Left ventricle myocardium inferior (tissue), 1 donor: ENCODE results near the gene TRMT1. TPM values are rescaled to one million over a fixed set of nuclear protein-coding genes. Genes with fewer than 3 reads are reported as not detected.
A peak's percentile ranks its signal among the peaks of the same experiment; 100 is the strongest.
"Not testable (repeated sequence)": the region's sequence is repeated elsewhere in the genome, so short reads cannot be mapped to it uniquely, and the experiment has no call there.

Source experiments
- DNase-seq: peaks from one replicate; pipeline ENCODE4 v3.0.0-alpha.2; 2020
- H3K27ac ChIP-seq: fragments of 200-600 bp; replicated peaks from 2 replicates; pipeline ENCODE4 v1.8.0; 2021
- H3K27me3 ChIP-seq: fragments of 200-600 bp; 2 replicates; pipeline ENCODE4 v1.8.0; 2021; ENCODE audit warnings: low read depth
- H3K36me3 ChIP-seq: fragments of 200-600 bp; 2 replicates; pipeline ENCODE4 v1.8.0; 2021
- H3K4me1 ChIP-seq: fragments of 200-600 bp; 2 replicates; pipeline ENCODE4 v1.8.0; 2021
- H3K4me3 ChIP-seq: fragments of 200-600 bp; 2 replicates; pipeline ENCODE4 v1.8.0; 2021; ENCODE audit warnings: mild to moderate bottlenecking, moderate library complexity
- H3K9me3 ChIP-seq: fragments of 200-600 bp; replicated peaks from 2 replicates; pipeline ENCODE4 v1.8.0; 2021
- intact Hi-C: fragments of 100-400 bp; cut with micrococcal nuclease; formaldehyde crosslinking; loops from one replicate; pipeline ENCODE4 v1.11.0; 2022
- long read RNA-seq: library from polyadenylated mRNA; unstranded; transcript quantifications from one replicate; pipeline ENCODE4 v2.0.0, GENCODE V29; 2021
- total RNA-seq: library from RNA; stranded (reverse); fragmentation: NEBNext Ultra II Directional; extraction: Animal tissue kit (Norgen Biotek cat#: 25700); gene quantifications from one replicate; pipeline ENCODE4 v1.2.1, GENCODE V29; 2021
- TF ChIP-seq, protein P1 (sequence below): fragments of 200-600 bp; IDR thresholded peaks from 2 replicates; pipeline ENCODE4 v1.8.0; 2021; ENCODE audit warnings: antibody characterized with exemption, mild to moderate bottlenecking, borderline replicate concordance
- donor health status: DM: no; HTN: yes; CAD: no; lungs with severe emphysema.

Gene TRMT1
- 19.6 TPM for total RNA-seq
- long read RNA-seq, transcript TRMT1-202 (17 exons, 2,142 nt): major isoform, 15 of 40 reads
- long read RNA-seq, partial matches to known transcripts: 9 of 40 reads
- long read RNA-seq, other reads (novel, unspliced or antisense): 15 of 40 reads

GRCh38 chr19:13116282-13117175 lies at the start of gene TRMT1:
TRMT1 (minus strand) TSS chr19:13116740; CDS start chr19:13116399, 341 bp downstream.
- TF ChIP-seq, protein P1, sequence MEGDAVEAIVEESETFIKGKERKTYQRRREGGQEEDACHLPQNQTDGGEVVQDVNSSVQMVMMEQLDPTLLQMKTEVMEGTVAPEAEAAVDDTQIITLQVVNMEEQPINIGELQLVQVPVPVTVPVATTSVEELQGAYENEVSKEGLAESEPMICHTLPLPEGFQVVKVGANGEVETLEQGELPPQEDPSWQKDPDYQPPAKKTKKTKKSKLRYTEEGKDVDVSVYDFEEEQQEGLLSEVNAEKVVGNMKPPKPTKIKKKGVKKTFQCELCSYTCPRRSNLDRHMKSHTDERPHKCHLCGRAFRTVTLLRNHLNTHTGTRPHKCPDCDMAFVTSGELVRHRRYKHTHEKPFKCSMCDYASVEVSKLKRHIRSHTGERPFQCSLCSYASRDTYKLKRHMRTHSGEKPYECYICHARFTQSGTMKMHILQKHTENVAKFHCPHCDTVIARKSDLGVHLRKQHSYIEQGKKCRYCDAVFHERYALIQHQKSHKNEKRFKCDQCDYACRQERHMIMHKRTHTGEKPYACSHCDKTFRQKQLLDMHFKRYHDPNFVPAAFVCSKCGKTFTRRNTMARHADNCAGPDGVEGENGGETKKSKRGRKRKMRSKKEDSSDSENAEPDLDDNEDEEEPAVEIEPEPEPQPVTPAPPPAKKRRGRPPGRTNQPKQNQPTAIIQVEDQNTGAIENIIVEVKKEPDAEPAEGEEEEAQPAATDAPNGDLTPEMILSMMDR: no peak
- Histone ChIP-seq H3K4me1 (peaks cover 58% of the 10 kb centered on the region), H3K27me3 (no peaks in the 10 kb centered on the region), H3K9me3 (no peaks in the 10 kb centered on the region), H3K27ac (peak within 1 kb of the TSS; percentile 81), H3K4me3 (peak within 1 kb of the TSS; percentile 87), H3K36me3 (peaks cover 25% of the 10 kb centered on the region)
- peak; percentile 95 for DNase-seq
- intact Hi-C loops: no loop called here

GRCh38 chr19:13166151-13166550 lies 49.6 kb upstream of the TRMT1 start:
- H3K4me3 ChIP-seq, intact Hi-C loops, DNase-seq, H3K36me3 ChIP-seq, H3K27me3 ChIP-seq, H3K9me3 ChIP-seq: not testable (repeated sequence)
- Histone ChIP-seq H3K27ac (peak overlapping the region; percentile 91), H3K4me1 (peaks cover 78% of the 10 kb centered on the region)

DNA sequence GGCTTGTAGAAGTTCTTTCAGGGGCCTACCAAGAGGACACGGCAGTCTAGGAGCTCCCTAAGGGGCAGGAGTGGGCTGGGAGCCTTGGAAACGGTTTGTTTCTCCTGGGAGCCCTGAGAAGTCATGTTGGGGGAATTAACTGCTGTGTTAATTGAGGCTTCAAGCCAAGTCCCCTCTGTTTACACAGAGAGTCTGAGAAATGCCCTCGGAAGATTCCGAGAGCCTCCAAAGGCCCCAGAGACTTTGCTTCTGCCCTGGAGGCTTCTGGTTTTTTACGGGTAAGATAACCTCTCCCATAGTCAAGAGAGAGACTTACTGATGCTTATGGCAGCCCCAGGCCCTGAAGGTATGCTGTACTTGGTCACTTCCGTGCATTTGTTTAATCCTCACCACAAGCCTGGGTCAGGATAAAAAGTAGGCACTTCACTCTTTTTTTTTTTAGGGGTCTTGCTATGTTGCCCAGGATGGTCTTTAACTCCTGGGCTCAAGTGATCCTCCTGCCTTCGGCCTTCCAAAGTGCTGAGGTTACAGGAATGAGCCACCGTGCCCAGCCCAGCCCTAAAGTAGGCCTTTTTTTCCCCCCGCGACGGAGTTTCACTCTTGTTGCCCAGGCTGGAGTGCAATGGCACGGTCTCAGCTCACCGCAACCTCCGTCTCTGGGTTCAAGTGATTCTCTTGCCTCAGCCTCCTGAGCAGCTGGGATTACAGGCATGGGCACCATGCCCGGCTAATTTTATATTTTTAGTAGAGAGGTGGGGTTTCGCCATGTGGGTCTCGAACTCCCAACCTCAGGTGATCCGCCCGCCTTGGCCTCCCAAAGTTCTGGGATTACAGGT lies 48.8 kb upstream of the TRMT1 start:
- no peak for DNase-seq
- intact Hi-C loops: no loop called here
- Histone ChIP-seq H3K36me3 (no peaks in the 10 kb centered on the region), H3K27ac (peak overlapping the region; percentile 91), H3K4me3 (peak overlapping the region; percentile 59), H3K4me1 (peaks cover 79% of the 10 kb centered on the region), H3K27me3 (no peaks in the 10 kb centered on the region), H3K9me3 (no peaks in the 10 kb centered on the region)
- TF ChIP-seq, protein P1: no peak

DNA sequence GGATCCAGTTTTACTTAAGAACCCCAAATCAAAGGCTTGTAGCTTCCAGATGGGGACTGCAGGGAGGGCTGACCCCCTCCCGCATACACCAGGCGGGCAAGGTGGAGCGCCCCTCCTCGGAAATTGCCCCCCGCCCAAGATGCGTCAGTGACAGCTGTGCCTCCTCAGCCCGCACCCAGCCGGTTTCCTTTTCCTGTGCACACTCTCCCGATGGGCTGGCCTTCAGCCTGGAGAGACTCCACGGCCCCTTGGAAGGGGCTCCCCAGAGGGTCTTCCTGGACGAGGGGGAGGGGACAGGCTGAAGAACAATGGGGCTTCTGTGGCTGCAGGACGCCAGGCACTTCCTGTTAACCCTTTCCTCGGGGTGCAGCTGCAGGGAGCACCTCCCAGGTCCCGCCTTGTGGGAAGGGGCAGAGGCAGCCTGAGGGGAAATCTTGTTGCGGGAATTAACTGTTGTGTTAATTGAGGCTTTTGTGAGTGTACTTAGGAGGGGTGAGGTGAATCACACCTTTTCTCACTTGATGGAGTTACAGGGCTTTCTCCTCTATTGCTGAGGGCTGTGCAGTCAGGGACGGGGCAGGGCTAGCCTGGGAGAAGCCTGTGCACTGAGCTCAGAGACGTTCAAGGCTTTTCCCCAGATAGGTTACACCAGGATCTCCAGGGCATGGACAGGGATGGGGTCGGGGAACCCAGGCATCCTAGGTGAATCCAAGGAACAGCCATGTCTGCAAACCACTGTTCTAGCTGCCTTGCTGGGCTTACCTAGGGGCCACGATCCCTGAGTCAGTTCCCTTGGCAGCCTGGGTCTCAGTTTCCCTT lies 48.0 kb upstream of the TRMT1 start:
- no peaks in the 10 kb centered on the region for H3K27me3 ChIP-seq
- H3K4me1 ChIP-seq: peaks cover 78% of the 10 kb centered on the region
- intact Hi-C loops: no loop called here
- H3K27ac ChIP-seq: peak overlapping the region; percentile 91
- TF ChIP-seq, protein P1: no peak
- peak; percentile 77 for DNase-seq
- H3K9me3 ChIP-seq: no peaks in the 10 kb centered on the region
- H3K4me3 ChIP-seq: peak overlapping the region; percentile 59
- H3K36me3 ChIP-seq: no peaks in the 10 kb centered on the region

DNA sequence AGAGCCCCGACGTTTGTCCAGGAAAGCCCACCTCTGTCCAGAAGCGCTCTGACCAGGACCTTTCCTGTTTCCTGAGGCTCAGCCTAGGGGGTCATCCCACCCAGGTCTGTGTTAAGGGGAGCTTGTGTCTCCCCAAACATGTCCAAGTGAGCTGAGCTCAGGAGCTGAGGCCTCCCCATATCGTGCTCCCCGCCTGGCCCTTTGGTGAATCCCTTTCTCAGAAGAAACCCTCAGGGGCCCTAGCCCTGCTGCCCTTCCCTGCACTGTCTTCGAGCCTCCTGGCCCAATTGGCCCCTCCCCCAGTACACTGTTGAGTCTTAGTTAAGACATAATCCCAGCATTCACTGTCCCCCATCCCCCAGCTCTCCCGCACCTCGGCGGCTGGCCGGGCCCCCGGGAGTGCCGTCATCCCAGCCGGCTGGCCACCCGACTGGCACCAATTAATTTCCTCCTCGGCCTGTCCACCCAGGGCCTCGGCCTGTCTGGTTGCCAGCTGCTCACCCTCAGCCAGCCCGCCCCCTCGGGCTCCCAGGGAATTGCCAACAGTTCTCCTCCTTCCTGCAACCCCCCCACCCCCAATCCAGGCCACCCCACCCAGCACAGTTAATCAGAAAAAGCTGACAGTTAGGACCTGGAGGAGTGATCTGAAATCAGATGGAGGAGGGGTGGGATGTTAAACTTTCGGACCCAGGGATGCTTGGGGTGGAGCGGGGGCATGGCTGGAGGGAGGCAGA lies 47.2 kb upstream of the TRMT1 start:
- H3K4me1 ChIP-seq: peaks cover 74% of the 10 kb centered on the region
- intact Hi-C loops: no loop called here
- H3K36me3 ChIP-seq: no peaks in the 10 kb centered on the region
- peak overlapping the region; percentile 91 for H3K27ac ChIP-seq
- peak overlapping the region; percentile 59 for H3K4me3 ChIP-seq
- peak; percentile 67 for DNase-seq
- no peaks in the 10 kb centered on the region for H3K9me3 ChIP-seq
- TF ChIP-seq, protein P1: no peak
- no peaks in the 10 kb centered on the region for H3K27me3 ChIP-seq
